Tibial nerve (tissue), 4 donors: Measurements from ENCODE around the gene LETMD1. TPM values are rescaled to one million over a fixed set of nuclear protein-coding genes. Genes with fewer than 3 reads are reported as not detected.

ENCODE experiments used
- DNase-seq, 2 donors: peaks; one replicate each; pipeline ENCODE4 v3.0.0-alpha.2; 2019; ENCODE audit warnings: low spot score in 2 of 2
- H3K27ac ChIP-seq, 4 donors: fragments of 200-600 bp; sonication (generic) in 3 of 4; one replicate each; pipeline ENCODE4 v1.5.1; 2017 to 2019; ENCODE audit warnings: mild to moderate bottlenecking in 1 of 4
- H3K27me3 ChIP-seq, 2 donors: fragments of 200-600 bp; sonication (generic) in 1 of 2; one replicate each; pipeline versions ENCODE4 v1.5.1 to v1.6.0; 2017 to 2019
- H3K36me3 ChIP-seq, 3 donors: fragments of 200-600 bp; sonication (generic); one replicate each; pipeline ENCODE4 v1.5.1; 2018 to 2019
- H3K4me1 ChIP-seq, 4 donors: fragments of 200-600 bp; sonication (generic) in 3 of 4; one replicate each; pipeline ENCODE4 v1.5.1; 2017 to 2019
- H3K4me3 ChIP-seq, 4 donors: fragments of 200-600 bp; sonication (generic) in 3 of 4; one replicate each; pipeline ENCODE4 v1.5.1; 2017 to 2019; ENCODE audit warnings: mild to moderate bottlenecking in 1 of 4, moderate library complexity in 1 of 4
- H3K9me3 ChIP-seq, 4 donors: fragments of 200-600 bp; sonication (generic) in 3 of 4; one replicate each; pipeline ENCODE4 v1.5.1; 2017 to 2019
- EP300 ChIP-seq, 2 donors: sonication (generic); formaldehyde crosslinking; IDR thresholded peaks; one replicate each; pipeline ENCODE4 v1.6.1; 2017; ENCODE audit warnings: antibody characterized with exemption in 2 of 2, mild to moderate bottlenecking in 1 of 2
- POLR2A ChIP-seq, 2 donors: fragments of 450-650 bp; IDR thresholded peaks; one replicate each; pipeline ENCODE4 v1.6.1; 2017; ENCODE audit warnings: antibody characterized with exemption in 2 of 2, mild to moderate bottlenecking in 2 of 2, moderate library complexity in 2 of 2
- WGBS, 2 donors: methylation state at CpG; one replicate each; pipeline ENCODE4 v1.1.5; 2018; 5-methylcytosine and 5-hydroxymethylcytosine counted together
- total RNA-seq, 4 donors: library from RNA; depleted of rRNA; stranded (reverse); fragments of >200 nt; gene quantifications; one replicate each; pipeline ENCODE4 v1.1.0, GENCODE V29; 2016
- TF ChIP-seq, protein P1 (sequence below), 5 experiments: fragments of 200-600 bp in 3 of 5; fragments of 450-650 bp in 2 of 5; sonication (generic) in 3 of 5; IDR thresholded peaks; one replicate each; pipeline ENCODE4 v1.5.1; 2016 to 2019; ENCODE audit warnings: antibody characterized with exemption in 5 of 5, mild to moderate bottlenecking in 3 of 5, moderate library complexity in 2 of 5

LETMD1 gene
- total RNA-seq, 4 donors from 2014 or later = 52.3 to 72.4 (median 66.7) TPM

DNA sequence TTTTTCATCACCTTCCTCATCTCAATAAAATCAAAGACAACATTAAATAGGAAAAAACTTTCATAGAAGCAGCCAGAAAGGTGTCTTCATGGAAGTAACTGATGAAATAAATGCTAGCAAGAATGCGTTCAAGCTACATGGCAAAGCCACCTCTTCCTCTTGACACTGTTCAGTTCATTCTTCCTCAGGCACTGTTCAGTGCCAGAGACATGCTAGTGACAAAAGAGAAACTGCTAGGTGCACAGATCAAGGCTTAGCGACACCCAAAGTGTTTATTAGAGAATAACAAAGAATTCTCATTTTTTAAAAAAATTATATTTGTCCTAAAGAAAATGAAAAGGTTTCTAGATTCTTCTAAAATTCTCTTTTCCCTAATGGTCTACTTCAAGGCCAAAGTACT, 29.2 kb upstream of the LETMD1 start:
- Histone ChIP-seq H3K4me1 (peaks cover 0 to 50% (median 23%) of the 10 kb centered on the region in 4 donors), H3K27ac (peak overlapping the region in 2 of 4 donors; percentile 85 to 90), H3K27me3 (no peaks in the 10 kb centered on the region), H3K36me3 (no peaks in the 10 kb centered on the region), H3K9me3 (no peaks in the 10 kb centered on the region), H3K4me3 (no peak overlapping the region)
- no peak for TF ChIP-seq POLR2A (IDR thresholded peaks at IDR 0.05)
- TF ChIP-seq, protein P1, sequence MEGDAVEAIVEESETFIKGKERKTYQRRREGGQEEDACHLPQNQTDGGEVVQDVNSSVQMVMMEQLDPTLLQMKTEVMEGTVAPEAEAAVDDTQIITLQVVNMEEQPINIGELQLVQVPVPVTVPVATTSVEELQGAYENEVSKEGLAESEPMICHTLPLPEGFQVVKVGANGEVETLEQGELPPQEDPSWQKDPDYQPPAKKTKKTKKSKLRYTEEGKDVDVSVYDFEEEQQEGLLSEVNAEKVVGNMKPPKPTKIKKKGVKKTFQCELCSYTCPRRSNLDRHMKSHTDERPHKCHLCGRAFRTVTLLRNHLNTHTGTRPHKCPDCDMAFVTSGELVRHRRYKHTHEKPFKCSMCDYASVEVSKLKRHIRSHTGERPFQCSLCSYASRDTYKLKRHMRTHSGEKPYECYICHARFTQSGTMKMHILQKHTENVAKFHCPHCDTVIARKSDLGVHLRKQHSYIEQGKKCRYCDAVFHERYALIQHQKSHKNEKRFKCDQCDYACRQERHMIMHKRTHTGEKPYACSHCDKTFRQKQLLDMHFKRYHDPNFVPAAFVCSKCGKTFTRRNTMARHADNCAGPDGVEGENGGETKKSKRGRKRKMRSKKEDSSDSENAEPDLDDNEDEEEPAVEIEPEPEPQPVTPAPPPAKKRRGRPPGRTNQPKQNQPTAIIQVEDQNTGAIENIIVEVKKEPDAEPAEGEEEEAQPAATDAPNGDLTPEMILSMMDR (IDR thresholded peaks at IDR 0.05) = no peak
- no peak for TF ChIP-seq EP300 (IDR thresholded peaks at IDR 0.05)
- DNase-seq = no peak
- WGBS, 2 donors = 91 to 99% methylated on average over 2 of the region's 2 CpGs

DNA sequence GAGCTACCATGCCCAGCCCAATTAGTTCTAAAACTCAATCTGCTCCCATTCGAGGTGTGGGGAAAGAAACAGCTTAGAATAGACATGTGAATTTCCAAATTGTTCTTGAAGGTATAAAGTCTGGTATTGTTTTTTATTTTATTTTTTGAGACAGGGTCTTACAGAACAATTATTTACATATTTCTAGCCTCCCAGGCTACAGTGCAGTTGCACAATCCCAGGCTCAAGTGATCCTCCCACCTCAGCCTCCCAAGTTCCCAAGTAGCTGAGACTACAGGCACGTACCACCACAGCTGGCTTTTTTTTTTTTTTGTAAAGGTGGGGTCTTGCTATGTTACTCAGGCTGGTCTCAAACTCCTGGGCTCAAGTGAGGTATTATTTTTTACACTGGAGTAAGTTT, 28.2 kb upstream of the LETMD1 start:
- no peak for TF ChIP-seq POLR2A (IDR thresholded peaks at IDR 0.05)
- TF ChIP-seq EP300 (IDR thresholded peaks at IDR 0.05) = no peak
- TF ChIP-seq, protein P1 (IDR thresholded peaks at IDR 0.05) = no peak
- H3K9me3 ChIP-seq = no peaks in the 10 kb centered on the region

DNA sequence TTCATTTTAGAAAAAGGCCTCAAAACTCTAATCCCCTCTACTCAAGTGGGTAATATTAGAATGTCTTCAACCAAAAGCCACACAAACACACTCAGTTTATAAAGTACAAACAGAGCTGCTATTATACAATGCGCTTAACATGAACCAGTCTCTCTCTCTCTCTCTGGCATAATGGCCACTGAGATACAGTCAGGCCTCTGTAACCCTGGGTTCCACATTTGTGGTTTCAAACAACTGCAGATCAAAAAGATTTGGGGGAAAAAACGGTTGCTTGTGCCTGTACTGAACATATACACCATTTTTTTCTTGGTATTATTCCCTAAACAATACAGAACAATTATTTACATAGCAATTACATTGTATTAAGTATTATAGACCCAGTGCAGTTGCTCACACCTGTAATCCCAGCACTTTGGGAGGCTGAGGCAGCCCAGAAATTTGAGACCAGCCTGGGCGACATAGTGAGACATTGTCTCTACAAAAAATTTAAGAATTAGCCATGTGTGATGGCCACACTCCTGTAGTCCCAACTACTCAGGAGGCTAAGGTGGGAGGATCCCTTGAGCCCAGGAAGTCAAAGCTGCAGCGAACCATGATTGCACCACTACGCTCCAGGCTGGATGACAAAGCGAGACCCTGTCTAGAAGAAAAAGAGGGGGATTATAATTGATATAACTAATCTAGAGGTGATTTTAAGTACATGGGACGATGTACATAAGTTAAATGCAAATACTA, 27.5 kb upstream of the LETMD1 start:
- Histone ChIP-seq H3K4me3 (no peak overlapping the region), H3K27me3 (no peaks in the 10 kb centered on the region), H3K36me3 (no peaks in the 10 kb centered on the region), H3K9me3 (no peaks in the 10 kb centered on the region), H3K4me1 (peaks cover 0 to 62% (median 25%) of the 10 kb centered on the region in 4 donors), H3K27ac (peak overlapping the region; percentile 12 to 90 (median 64))
- TF ChIP-seq EP300 (IDR thresholded peaks at IDR 0.05) (peak in 1 of 2 donors; percentile 33), POLR2A (IDR thresholded peaks at IDR 0.05) (no peak)
- no peak for DNase-seq
- WGBS, 2 donors = 72 to 74% methylated on average over 7 of the region's 7 CpGs

More for the DNA sequence above, 28.2 kb upstream of the LETMD1 start:
- no peaks in the 10 kb centered on the region for H3K36me3 ChIP-seq
- WGBS, 2 donors = 66 to 69% methylated on average over 2 of the region's 2 CpGs
- DNase-seq = no peak
- no peaks in the 10 kb centered on the region for H3K27me3 ChIP-seq
- peaks cover 0 to 55% (median 25%) of the 10 kb centered on the region in 4 donors for H3K4me1 ChIP-seq
- no peak overlapping the region for H3K4me3 ChIP-seq
- peak overlapping the region in 2 of 4 donors; percentile 85 to 90 for H3K27ac ChIP-seq

DNA sequence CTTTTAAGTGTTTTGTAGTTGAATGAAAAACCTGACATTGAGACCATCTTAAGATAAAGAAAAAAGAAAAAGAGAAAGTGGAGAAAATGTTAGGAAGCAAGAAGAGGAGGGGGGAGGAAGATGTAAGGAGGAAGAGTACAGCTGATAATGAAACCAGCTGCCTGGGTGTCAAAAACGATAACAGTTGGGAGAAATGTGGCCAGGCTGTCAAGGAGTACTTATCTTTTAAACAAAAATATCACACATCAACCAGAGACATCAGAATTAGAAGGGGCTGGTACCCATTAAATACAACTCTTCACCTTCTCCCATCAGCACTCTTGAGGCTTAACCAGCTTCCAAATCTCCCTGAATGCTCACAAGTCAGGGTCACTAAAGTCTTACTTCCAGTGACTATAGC, 26.4 kb upstream of the LETMD1 start:
- Histone ChIP-seq H3K36me3 (no peaks in the 10 kb centered on the region), H3K27ac (peak overlapping the region in 3 of 4 donors; percentile 44 to 90 (median 85)), H3K9me3 (no peaks in the 10 kb centered on the region), H3K27me3 (no peaks in the 10 kb centered on the region), H3K4me3 (no peak overlapping the region), H3K4me1 (peaks cover 0 to 66% (median 25%) of the 10 kb centered on the region in 4 donors)
- 49 to 55% methylated on average over 1 of the region's 1 CpG for WGBS, 2 donors
- no peak for DNase-seq
- no peak for TF ChIP-seq EP300 (IDR thresholded peaks at IDR 0.05)
- no peak for TF ChIP-seq POLR2A (IDR thresholded peaks at IDR 0.05)
- TF ChIP-seq, protein P1 (IDR thresholded peaks at IDR 0.05) = no peak

DNA sequence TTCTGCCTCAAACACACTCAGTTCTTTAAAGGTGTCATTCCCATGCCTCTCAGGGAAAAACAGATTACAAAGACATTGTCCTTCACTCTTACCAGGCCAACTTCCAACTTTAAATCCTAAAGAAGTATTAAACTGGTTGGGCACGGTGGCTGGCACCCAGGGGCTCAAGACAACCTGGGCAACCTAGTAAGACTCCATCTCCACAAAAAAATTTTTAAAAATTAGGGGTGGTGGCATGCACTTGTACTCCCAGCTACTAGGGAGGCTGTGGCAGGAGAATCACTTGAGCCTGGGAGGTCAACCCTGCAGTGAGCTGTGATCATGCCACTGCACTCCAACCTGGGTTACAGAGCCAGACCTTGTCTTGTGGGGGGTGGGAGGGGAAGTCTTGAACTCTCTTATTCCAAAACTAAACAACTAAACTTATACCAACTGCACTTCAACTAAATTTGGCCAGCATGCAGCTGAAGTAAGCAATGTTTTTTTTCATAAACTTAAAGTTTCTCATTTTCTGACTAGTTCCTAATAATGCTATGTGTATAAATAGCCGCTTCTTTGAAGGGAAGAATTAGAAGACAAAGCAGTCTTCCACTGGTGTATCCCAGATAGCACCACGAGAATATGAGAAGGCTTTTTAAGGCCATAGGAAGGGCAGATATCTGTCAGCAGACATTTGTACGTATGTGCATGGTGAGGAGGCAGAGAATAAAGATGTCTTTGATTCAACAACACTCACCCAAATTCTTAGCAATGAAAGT, 24.3 kb upstream of the LETMD1 start:
- Histone ChIP-seq H3K4me1 (peaks cover 0 to 68% (median 25%) of the 10 kb centered on the region in 4 donors), H3K27ac (peak overlapping the region; percentile 90 to 98 (median 94)), H3K36me3 (no peaks in the 10 kb centered on the region), H3K9me3 (no peaks in the 10 kb centered on the region), H3K27me3 (no peaks in the 10 kb centered on the region), H3K4me3 (peak overlapping the region; percentile 60 to 97 (median 75))
- WGBS, 2 donors = 40 to 47% methylated on average over 4 of the region's 4 CpGs
- no peak for DNase-seq
- TF ChIP-seq EP300 (IDR thresholded peaks at IDR 0.05) = no peak
- no peak for TF ChIP-seq POLR2A (IDR thresholded peaks at IDR 0.05)
- TF ChIP-seq, protein P1 (IDR thresholded peaks at IDR 0.05) = no peak
